Mesendoderm (in vitro differentiated cells): ENCODE measurements around the gene ALDH9A1.

Source experiments
- DNase-seq: peaks from one replicate; pipeline ENCODE4 v3.0.0; 2013
- H2AK5ac ChIP-seq: 2 replicates; pipeline ENCODE4 v1.6.1; 2013; ENCODE audit warnings: low read length, inconsistent platforms
- H2BK120ac ChIP-seq: 2 replicates; pipeline ENCODE4 v1.6.1; 2013; ENCODE audit warnings: low read depth, mild to moderate bottlenecking, low read length, moderate library complexity, mixed read lengths
- H2BK15ac ChIP-seq: replicated peaks from 2 replicates; pipeline ENCODE4 v1.6.1; 2013; ENCODE audit warnings: low read depth, mild to moderate bottlenecking, moderate library complexity
- H2BK5ac ChIP-seq: 2 replicates; pipeline ENCODE4 v1.6.1; 2013; ENCODE audit warnings: low read length, inconsistent platforms
- H3K18ac ChIP-seq: 2 replicates; pipeline ENCODE4 v1.6.1; 2013; ENCODE audit warnings: mild to moderate bottlenecking, low read length, mixed read lengths
- H3K23ac ChIP-seq: one replicate; pipeline ENCODE4 v1.6.1; 2013; ENCODE audit warnings: low read length
- H3K27ac ChIP-seq: 2 replicates; pipeline ENCODE4 v1.5.1; 2013; ENCODE audit warnings: low read depth, mild to moderate bottlenecking, inconsistent platforms, low read length, moderate library complexity
- H3K27me3 ChIP-seq: 2 replicates; pipeline ENCODE4 v1.6.1; 2013; ENCODE audit warnings: low read length, control low read depth, mild to moderate bottlenecking, inconsistent platforms; ENCODE audit not compliant: insufficient read depth, poor library complexity
- H3K36me3 ChIP-seq: 2 replicates; pipeline ENCODE4 v1.6.1; 2013; ENCODE audit warnings: low read length, inconsistent platforms; ENCODE audit not compliant: control insufficient read depth, insufficient read depth
- H3K4ac ChIP-seq: one replicate; pipeline ENCODE4 v1.6.1; 2013; ENCODE audit warnings: low read depth, mild to moderate bottlenecking, low read length, moderate library complexity
- H3K4me1 ChIP-seq: 2 replicates; pipeline ENCODE4 v1.6.1; 2013; ENCODE audit warnings: low read depth, low read length, inconsistent platforms; ENCODE audit not compliant: control insufficient read depth
- H3K4me2 ChIP-seq: 2 replicates; pipeline ENCODE4 v1.6.1; 2013; ENCODE audit warnings: low read length
- H3K4me3 ChIP-seq: 2 replicates; pipeline ENCODE4 v1.5.1; 2013; ENCODE audit warnings: mild to moderate bottlenecking, low read length
- H3K56ac ChIP-seq: one replicate; pipeline ENCODE4 v1.6.1; 2013; ENCODE audit warnings: low read length
- H3K79me1 ChIP-seq: 2 replicates; pipeline ENCODE4 v1.6.1; 2013; ENCODE audit warnings: low read length, inconsistent platforms
- H3K79me2 ChIP-seq: 2 replicates; pipeline ENCODE4 v1.6.1; 2013; ENCODE audit warnings: mild to moderate bottlenecking, low read length; ENCODE audit not compliant: control insufficient read depth, insufficient read depth
- H3K9ac ChIP-seq: 2 replicates; pipeline ENCODE4 v1.6.1; 2013; ENCODE audit warnings: low read length, inconsistent platforms
- H4K5ac ChIP-seq: one replicate; pipeline ENCODE4 v1.6.1; 2013; ENCODE audit warnings: low read length
- H4K8ac ChIP-seq: one replicate; pipeline ENCODE4 v1.6.1; 2013; ENCODE audit warnings: low read depth, mild to moderate bottlenecking, control low read depth, low read length, moderate library complexity
- WGBS: extraction: QIAGEN DNeasy Blood & Tissue Kit; methylation state at CpG from one replicate; pipeline ENCODE4 v1.1.7; 2013; ENCODE audit warnings: low lambda C conversion rate, missing lambda C conversion rate; ENCODE audit not compliant: insufficient coverage; ENCODE audit errors: extremely low coverage; 5-methylcytosine and 5-hydroxymethylcytosine counted together

Gene ALDH9A1

GRCh38 chr1:165624441-165624840 is 73.9 kb downstream of the ALDH9A1 start:
- WGBS = no CpG with 5 or more reads among the region's 4 CpGs
- H2BK5ac ChIP-seq = no peak overlapping the region
- no peak overlapping the region for H3K56ac ChIP-seq
- H3K4me1 ChIP-seq = no peaks in the 10 kb centered on the region
- H3K23ac ChIP-seq = no peak overlapping the region
- DNase-seq = no peak
- H3K27me3 ChIP-seq = no peaks in the 10 kb centered on the region
- no peak overlapping the region for H4K5ac ChIP-seq
- H3K79me1 ChIP-seq = no peaks in the 10 kb centered on the region
- H3K4ac ChIP-seq = no peak overlapping the region
- H4K8ac ChIP-seq = no peak overlapping the region
- no peak overlapping the region for H2BK15ac ChIP-seq
- no peak overlapping the region for H3K18ac ChIP-seq
- no peaks in the 10 kb centered on the region for H3K36me3 ChIP-seq
- no peak overlapping the region for H3K4me3 ChIP-seq
- H3K27ac ChIP-seq = no peak overlapping the region
- H3K9ac ChIP-seq = no peak overlapping the region
- H2AK5ac ChIP-seq = no peak overlapping the region
- no peak overlapping the region for H3K4me2 ChIP-seq
- H3K79me2 ChIP-seq = no peaks in the 10 kb centered on the region
- no peak overlapping the region for H2BK120ac ChIP-seq

GRCh38 chr1:165623624-165624023 is 74.7 kb downstream of the ALDH9A1 start:
- Histone ChIP-seq H3K36me3 (no peaks in the 10 kb centered on the region), H4K8ac (no peak overlapping the region), H4K5ac (no peak overlapping the region), H3K27ac (no peak overlapping the region), H2BK15ac (no peak overlapping the region), H3K23ac (no peak overlapping the region), H3K4me3 (no peak overlapping the region), H3K18ac (no peak overlapping the region), H3K56ac (no peak overlapping the region), H3K79me2 (no peaks in the 10 kb centered on the region), H3K9ac (no peak overlapping the region), H3K79me1 (no peaks in the 10 kb centered on the region), H2AK5ac (no peak overlapping the region), H3K4ac (no peak overlapping the region), H3K4me2 (no peak overlapping the region), H2BK120ac (no peak overlapping the region), H2BK5ac (no peak overlapping the region), H3K4me1 (no peaks in the 10 kb centered on the region), H3K27me3 (no peaks in the 10 kb centered on the region)
- DNase-seq = no peak

DNA sequence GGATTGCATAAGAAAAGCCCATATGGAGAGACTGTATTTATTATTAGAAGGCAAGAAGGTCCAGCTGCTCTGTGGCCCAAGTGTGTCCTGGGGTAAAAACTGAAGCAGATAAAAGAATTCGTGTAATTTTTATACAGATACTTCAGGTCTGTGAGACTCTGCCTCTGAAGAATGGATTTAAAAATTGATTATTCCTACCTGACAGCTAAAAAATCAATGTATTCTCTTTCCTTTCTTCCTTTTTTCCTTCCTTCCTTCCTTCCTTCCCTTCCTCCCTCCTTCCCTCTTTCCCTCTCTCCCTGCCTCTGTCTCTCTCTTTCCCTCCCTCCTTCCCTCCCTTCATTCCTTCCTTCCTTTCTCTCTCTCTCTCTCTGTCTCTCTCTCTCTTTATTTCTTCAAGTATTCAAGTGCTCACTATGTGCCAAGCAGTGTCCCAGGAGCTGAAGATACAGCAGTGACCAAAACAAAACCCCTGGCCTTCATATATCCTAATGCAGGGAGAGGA is 78.7 kb downstream of the ALDH9A1 start:
- no peak overlapping the region for H2BK5ac ChIP-seq
- no peak overlapping the region for H3K4me2 ChIP-seq
- no peak overlapping the region for H3K4me3 ChIP-seq
- no peak overlapping the region for H3K23ac ChIP-seq
- no peak for DNase-seq
- no peak overlapping the region for H2BK15ac ChIP-seq
- H3K27me3 ChIP-seq = no peaks in the 10 kb centered on the region
- no peak overlapping the region for H3K56ac ChIP-seq
- no peak overlapping the region for H2AK5ac ChIP-seq
- WGBS = no CpG with 5 or more reads among the region's 1 CpG
- H3K4me1 ChIP-seq = no peaks in the 10 kb centered on the region
- H3K9ac ChIP-seq = no peak overlapping the region
- no peaks in the 10 kb centered on the region for H3K79me1 ChIP-seq
- no peaks in the 10 kb centered on the region for H3K79me2 ChIP-seq
- H2BK120ac ChIP-seq = no peak overlapping the region
- H3K18ac ChIP-seq = no peak overlapping the region
- no peak overlapping the region for H3K4ac ChIP-seq
- no peaks in the 10 kb centered on the region for H3K36me3 ChIP-seq
- H4K5ac ChIP-seq = no peak overlapping the region
- H3K27ac ChIP-seq = no peak overlapping the region
- no peak overlapping the region for H4K8ac ChIP-seq

GRCh38 chr1:165616987-165617546 is 81.3 kb downstream of the ALDH9A1 start:
- Histone ChIP-seq H3K4me3 (no peak overlapping the region), H2BK120ac (no peak overlapping the region)
- WGBS = no CpG with 5 or more reads among the region's 8 CpGs

GRCh38 chr1:165616054-165616612 is 82.2 kb downstream of the ALDH9A1 start:
- H3K4ac ChIP-seq = no peak overlapping the region
- WGBS = no CpG with 5 or more reads among the region's 1 CpG
- H3K4me3 ChIP-seq = no peak overlapping the region
- H3K27ac ChIP-seq = no peak overlapping the region
- H3K27me3 ChIP-seq = no peaks in the 10 kb centered on the region
- H2BK5ac ChIP-seq = no peak overlapping the region
- DNase-seq = no peak
- no peak overlapping the region for H3K4me2 ChIP-seq
- no peak overlapping the region for H3K23ac ChIP-seq
- no peak overlapping the region for H2AK5ac ChIP-seq
- H2BK15ac ChIP-seq = no peak overlapping the region
- H4K8ac ChIP-seq = no peak overlapping the region
- no peak overlapping the region for H3K18ac ChIP-seq
- no peaks in the 10 kb centered on the region for H3K79me1 ChIP-seq
- no peak overlapping the region for H3K56ac ChIP-seq
- no peak overlapping the region for H3K9ac ChIP-seq
- H4K5ac ChIP-seq = no peak overlapping the region
- no peak overlapping the region for H2BK120ac ChIP-seq
- no peaks in the 10 kb centered on the region for H3K79me2 ChIP-seq
- no peaks in the 10 kb centered on the region for H3K4me1 ChIP-seq
- H3K36me3 ChIP-seq = no peaks in the 10 kb centered on the region

More at GRCh38 chr1:165616987-165617546, 81.3 kb downstream of the ALDH9A1 start:
- no peaks in the 10 kb centered on the region for H3K36me3 ChIP-seq
- H4K8ac ChIP-seq = no peak overlapping the region
- H3K79me2 ChIP-seq = no peaks in the 10 kb centered on the region
- H3K27me3 ChIP-seq = no peaks in the 10 kb centered on the region
- H2BK5ac ChIP-seq = no peak overlapping the region
- H2BK15ac ChIP-seq = no peak overlapping the region
- H3K4me1 ChIP-seq = no peaks in the 10 kb centered on the region
- H2AK5ac ChIP-seq = no peak overlapping the region
- no peak overlapping the region for H3K27ac ChIP-seq
- no peak overlapping the region for H3K4me2 ChIP-seq
- no peaks in the 10 kb centered on the region for H3K79me1 ChIP-seq
- no peak overlapping the region for H4K5ac ChIP-seq
- no peak overlapping the region for H3K4ac ChIP-seq
- no peak overlapping the region for H3K56ac ChIP-seq
- DNase-seq = no peak
- no peak overlapping the region for H3K9ac ChIP-seq
- no peak overlapping the region for H3K18ac ChIP-seq
- no peak overlapping the region for H3K23ac ChIP-seq
